Measurements from ENCODE around the gene LRIT1. TPM values are rescaled to one million over a fixed set of nuclear protein-coding genes. Genes with fewer than 3 reads are reported as not detected.
"Not testable (repeated sequence)": the region's sequence is repeated elsewhere in the genome, so short reads cannot be mapped to it uniquely, and the experiment has no call there.

The LRIT1 gene
- total RNA-seq, 6 experiments from 2014 or later, result not detected

GRCh38 chr10:84286695-84287094 lies 45.3 kb upstream of the LRIT1 start:
- Histone ChIP-seq H3K27me3 (no peaks in the 10 kb centered on the region), H3K4me3 (no peak overlapping the region), H3K9me3 (no peaks in the 10 kb centered on the region), H3K27ac (no peak overlapping the region), H3K36me3 (no peaks in the 10 kb centered on the region), H3K4me1 (no peaks in the 10 kb centered on the region)
- intact Hi-C loops (cut with DNase I), result no loop called here
- no peak for ATAC-seq
- no peak for DNase-seq
- no peak for TF ChIP-seq CTCF (IDR thresholded peaks at IDR 0.05)
- TF ChIP-seq POLR2A (IDR thresholded peaks at IDR 0.05), result no peak

- DNase-seq; H3K27ac ChIP-seq; intact Hi-C loops (cut with DNase I); ATAC-seq; H3K4me1 ChIP-seq; H3K36me3 ChIP-seq; H3K9me3 ChIP-seq; H3K27me3 ChIP-seq; H3K4me3 ChIP-seq: not testable (repeated sequence)
- 22% methylated on average over 7 of the region's 31 CpGs for WGBS (ENCODE audit: insufficient coverage, low coverage, low lambda C conversion rate, missing lambda C conversion rate)
Observed at GRCh38 chr10:84279876-84280475, 38.6 kb upstream of the LRIT1 start.

GRCh38 chr10:84270708-84271107 lies 29.4 kb upstream of the LRIT1 start:
- no peaks in the 10 kb centered on the region for H3K27me3 ChIP-seq
- intact Hi-C loops (cut with DNase I), result no loop called here
- WGBS (ENCODE audit: insufficient coverage, low coverage, low lambda C conversion rate, missing lambda C conversion rate), result 38% methylated on average over 1 of the region's 1 CpG
- DNase-seq (no peak), ATAC-seq (no peak)
- H3K4me3 ChIP-seq, result no peak overlapping the region
- TF ChIP-seq CTCF (IDR thresholded peaks at IDR 0.05), result no peak
- no peak for TF ChIP-seq POLR2A (IDR thresholded peaks at IDR 0.05)
- H3K36me3 ChIP-seq, result no peaks in the 10 kb centered on the region
- no peaks in the 10 kb centered on the region for H3K9me3 ChIP-seq
- H3K4me1 ChIP-seq, result no peaks in the 10 kb centered on the region
- no peak overlapping the region for H3K27ac ChIP-seq

- ATAC-seq (no peak), DNase-seq (no peak)
- Histone ChIP-seq H3K9me3 (no peaks in the 10 kb centered on the region), H3K4me1 (no peaks in the 10 kb centered on the region), H3K36me3 (no peaks in the 10 kb centered on the region), H3K27me3 (no peaks in the 10 kb centered on the region), H3K4me3 (no peak overlapping the region), H3K27ac (no peak overlapping the region)
- TF ChIP-seq POLR2A (IDR thresholded peaks at IDR 0.05) (no peak), CTCF (IDR thresholded peaks at IDR 0.05) (no peak)
- 32% methylated on average over 2 of the region's 2 CpGs for WGBS (ENCODE audit: insufficient coverage, low coverage, low lambda C conversion rate, missing lambda C conversion rate)
- intact Hi-C loops (cut with DNase I), result no loop called here
Observed at GRCh38 chr10:84269773-84270172, 28.4 kb upstream of the LRIT1 start.

GRCh38 chr10:84269162-84269561 lies 27.8 kb upstream of the LRIT1 start:
- 33% methylated on average over 1 of the region's 1 CpG for WGBS (ENCODE audit: insufficient coverage, low coverage, low lambda C conversion rate, missing lambda C conversion rate)
- intact Hi-C loops (cut with DNase I), result no loop called here
- Histone ChIP-seq H3K36me3 (no peaks in the 10 kb centered on the region), H3K27me3 (no peaks in the 10 kb centered on the region), H3K4me3 (no peak overlapping the region), H3K9me3 (no peaks in the 10 kb centered on the region), H3K27ac (no peak overlapping the region), H3K4me1 (no peaks in the 10 kb centered on the region)
- no peak for DNase-seq
- no peak for ATAC-seq
- no peak for TF ChIP-seq POLR2A (IDR thresholded peaks at IDR 0.05)
- no peak for TF ChIP-seq CTCF (IDR thresholded peaks at IDR 0.05)
